Sigmoid colon (tissue), 4 donors: ENCODE measurements around the gene BIVM.

ENCODE experiments used
- CTCF ChIP-seq, 4 experiments: fragments of 450-650 bp in 3 of 4; fragments of 200-600 bp in 1 of 4; IDR thresholded peaks; one replicate each; pipeline ENCODE4 v1.5.1; 2016 to 2019; ENCODE audit warnings: antibody characterized with exemption in 4 of 4, mild to moderate bottlenecking in 3 of 4, moderate library complexity in 2 of 4
- POLR2A ChIP-seq, 2 donors: fragments of 450-650 bp; IDR thresholded peaks; one replicate each; pipeline ENCODE4 v1.6.1; 2016; ENCODE audit warnings: antibody characterized with exemption in 2 of 2, mild to moderate bottlenecking in 2 of 2, moderate library complexity in 2 of 2
- POLR2AphosphoS5 ChIP-seq, 4 donors: sonication (generic); formaldehyde crosslinking; IDR thresholded peaks; one replicate each; pipeline ENCODE4 v1.6.1; 2017; ENCODE audit warnings: antibody characterized with exemption in 4 of 4

GRCh38 chr13:102869948-102870676 is 71.2 kb downstream of the BIVM start:
- TF ChIP-seq POLR2A (IDR thresholded peaks at IDR 0.05) (no peak), POLR2AphosphoS5 (IDR thresholded peaks at IDR 0.05) (no peak), CTCF (IDR thresholded peaks at IDR 0.05) (no peak)
